Calu3 (cell line): ENCODE data around the gene WDR64. TPM values are rescaled to one million over a fixed set of nuclear protein-coding genes. Genes with fewer than 3 reads are reported as not detected.

ENCODE experiments used
- BruUV-seq: library from RNA; stranded (reverse); fragments of 400-500 nt; replicated peaks from 2 replicates; lab custom pipeline; 2021; lab: Mats Ljungman, UMichigan
- CTCF ChIA-PET: fragments of 300-600 bp; sonication (Branson Sonifier 250); formaldehyde crosslinking; loops from one replicate; lab custom pipeline; 2022; ENCODE audit warnings: antibody characterized with exemption; lab: Charles Lee
- DNase-seq: peaks from one replicate; pipeline ENCODE4 v3.0.0; 2022
- H3K27ac Mint-ChIP-seq: one replicate; pipeline ENCODE4 v1.8.0; 2022; ENCODE audit warnings: mixed read lengths; ENCODE audit not compliant: unreplicated experiment
- H3K27me3 Mint-ChIP-seq: one replicate; pipeline ENCODE4 v1.8.0; 2022; ENCODE audit warnings: mixed read lengths; ENCODE audit not compliant: unreplicated experiment
- H3K36me3 Mint-ChIP-seq: one replicate; pipeline ENCODE4 v1.8.0; 2022; ENCODE audit warnings: mild to moderate bottlenecking, moderate library complexity, mixed read lengths; ENCODE audit not compliant: insufficient read depth, unreplicated experiment
- H3K4me1 Mint-ChIP-seq: one replicate; pipeline ENCODE4 v1.8.0; 2022; ENCODE audit warnings: mild to moderate bottlenecking, low read depth, mixed read lengths; ENCODE audit not compliant: unreplicated experiment
- H3K4me3 Mint-ChIP-seq: one replicate; pipeline ENCODE4 v1.8.0; 2022; ENCODE audit warnings: mild to moderate bottlenecking, low read depth, moderate library complexity, mixed read lengths; ENCODE audit not compliant: unreplicated experiment
- H3K9me3 Mint-ChIP-seq: one replicate; pipeline ENCODE4 v1.8.0; 2022; ENCODE audit warnings: low read depth, mixed read lengths; ENCODE audit not compliant: unreplicated experiment
- intact Hi-C: fragments of 100-400 bp; cut with micrococcal nuclease; formaldehyde crosslinking; loops from one replicate; pipeline ENCODE4 v1.10.0; 2022; ENCODE audit not compliant: unreplicated experiment
- total RNA-seq: library from RNA; stranded (reverse); gene quantifications from 2 replicates; pipeline ENCODE4 v1.2.3, GENCODE V29; 2022
- TF ChIP-seq, protein P1 (sequence below): fragments of 200-600 bp; IDR thresholded peaks from one replicate; pipeline ENCODE4 v1.8.0; 2022; ENCODE audit warnings: antibody characterized with exemption; ENCODE audit not compliant: unreplicated experiment

The WDR64 gene
- total RNA-seq, 1 experiment from 2014 or later = not detected

- Mint-ChIP-seq H3K4me1 (peaks cover 39% of the 10 kb centered on the region), H3K27me3 (no peaks in the 10 kb centered on the region), H3K36me3 (peaks cover 1% of the 10 kb centered on the region), H3K4me3 (no peak overlapping the region), H3K27ac (no peak overlapping the region), H3K9me3 (no peaks in the 10 kb centered on the region)
- no peak for DNase-seq
- intact Hi-C loops = no loop called here
- no TSS peak for BruUV-seq
- CTCF ChIA-PET = no interaction called here
- TF ChIP-seq, protein P1, sequence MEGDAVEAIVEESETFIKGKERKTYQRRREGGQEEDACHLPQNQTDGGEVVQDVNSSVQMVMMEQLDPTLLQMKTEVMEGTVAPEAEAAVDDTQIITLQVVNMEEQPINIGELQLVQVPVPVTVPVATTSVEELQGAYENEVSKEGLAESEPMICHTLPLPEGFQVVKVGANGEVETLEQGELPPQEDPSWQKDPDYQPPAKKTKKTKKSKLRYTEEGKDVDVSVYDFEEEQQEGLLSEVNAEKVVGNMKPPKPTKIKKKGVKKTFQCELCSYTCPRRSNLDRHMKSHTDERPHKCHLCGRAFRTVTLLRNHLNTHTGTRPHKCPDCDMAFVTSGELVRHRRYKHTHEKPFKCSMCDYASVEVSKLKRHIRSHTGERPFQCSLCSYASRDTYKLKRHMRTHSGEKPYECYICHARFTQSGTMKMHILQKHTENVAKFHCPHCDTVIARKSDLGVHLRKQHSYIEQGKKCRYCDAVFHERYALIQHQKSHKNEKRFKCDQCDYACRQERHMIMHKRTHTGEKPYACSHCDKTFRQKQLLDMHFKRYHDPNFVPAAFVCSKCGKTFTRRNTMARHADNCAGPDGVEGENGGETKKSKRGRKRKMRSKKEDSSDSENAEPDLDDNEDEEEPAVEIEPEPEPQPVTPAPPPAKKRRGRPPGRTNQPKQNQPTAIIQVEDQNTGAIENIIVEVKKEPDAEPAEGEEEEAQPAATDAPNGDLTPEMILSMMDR = no peak
Observed at GRCh38 chr1:241607497-241607896, 44.6 kb upstream of the WDR64 start.

GRCh38 chr1:241608379-241609033 lies 43.6 kb upstream of the WDR64 start:
- CTCF ChIA-PET = interaction anchor here (0.6 kb wide), 1 partner anchor 336 kb away, joined by 3 read pairs; no protein-coding TSS in a partner anchor
- Mint-ChIP-seq H3K27ac (peak overlapping the region; percentile 45), H3K36me3 (peaks cover 7% of the 10 kb centered on the region), H3K4me3 (no peak overlapping the region), H3K4me1 (peaks cover 29% of the 10 kb centered on the region), H3K9me3 (no peaks in the 10 kb centered on the region), H3K27me3 (no peaks in the 10 kb centered on the region)
- no TSS peak for BruUV-seq
- intact Hi-C loops = no loop called here
- no peak for DNase-seq
- TF ChIP-seq, protein P1 = no peak

- TF ChIP-seq, protein P1 = no peak
- peaks cover 7% of the 10 kb centered on the region for H3K36me3 Mint-ChIP-seq
- no TSS peak for BruUV-seq
- no peaks in the 10 kb centered on the region for H3K9me3 Mint-ChIP-seq
- CTCF ChIA-PET = interaction anchor here (0.8 to 2.8 kb wide), 16 partner anchors 10 to 376 kb away, joined by 3 to 29 read pairs (median 4); partner anchors contain the start of genes EXO1, FH and KMO
- intact Hi-C loops = loop anchor here (5.0 to 10.0 kb wide), 3 partner anchors 78 to 375 kb away; partner anchors contain the start of gene KMO
- no peaks in the 10 kb centered on the region for H3K27me3 Mint-ChIP-seq
- peak overlapping the region; percentile 31 for H3K4me3 Mint-ChIP-seq
- H3K27ac Mint-ChIP-seq = no peak overlapping the region
- peaks cover 30% of the 10 kb centered on the region for H3K4me1 Mint-ChIP-seq
- DNase-seq = no peak
Observed at GRCh38 chr1:241610056-241610815, 41.8 kb upstream of the WDR64 start.

GRCh38 chr1:241611063-241611462 lies 41.0 kb upstream of the WDR64 start:
- TF ChIP-seq, protein P1 = peak; percentile 38
- Mint-ChIP-seq H3K36me3 (peaks cover 12% of the 10 kb centered on the region), H3K27ac (no peak overlapping the region), H3K4me3 (no peak overlapping the region), H3K27me3 (no peaks in the 10 kb centered on the region), H3K4me1 (peaks cover 31% of the 10 kb centered on the region), H3K9me3 (no peaks in the 10 kb centered on the region)
- CTCF ChIA-PET = interaction anchor here (0.8 to 2.8 kb wide), 17 partner anchors 11 to 375 kb away, joined by 3 to 29 read pairs (median 4); partner anchors contain the start of genes EXO1, FH and KMO
- intact Hi-C loops = loop anchor here (1.0 to 10.0 kb wide), 5 partner anchors 16 to 374 kb away; partner anchors contain the start of gene KMO
- peak; percentile 31 for DNase-seq
- BruUV-seq = no TSS peak
